DOHH2 (cell line): ENCODE measurements around the gene HIVEP1.

Source experiments
- EZH2phosphoT487 ChIP-seq: fragments of 200-600 bp; sonication (generic); IDR thresholded peaks from 2 replicates; pipeline ENCODE4 v1.6.1; 2017; ENCODE audit warnings: borderline replicate concordance, mild to moderate bottlenecking, antibody characterized with exemption, low read length, moderate library complexity, mixed read lengths
- TF ChIP-seq, protein P1 (sequence below): fragments of 200-600 bp; sonication (generic); IDR thresholded peaks from one replicate; pipeline ENCODE4 v1.5.1; 2014; ENCODE audit warnings: antibody characterized with exemption, mild to moderate bottlenecking, low read depth, low read length; ENCODE audit not compliant: poor library complexity, severe bottlenecking

DNA sequence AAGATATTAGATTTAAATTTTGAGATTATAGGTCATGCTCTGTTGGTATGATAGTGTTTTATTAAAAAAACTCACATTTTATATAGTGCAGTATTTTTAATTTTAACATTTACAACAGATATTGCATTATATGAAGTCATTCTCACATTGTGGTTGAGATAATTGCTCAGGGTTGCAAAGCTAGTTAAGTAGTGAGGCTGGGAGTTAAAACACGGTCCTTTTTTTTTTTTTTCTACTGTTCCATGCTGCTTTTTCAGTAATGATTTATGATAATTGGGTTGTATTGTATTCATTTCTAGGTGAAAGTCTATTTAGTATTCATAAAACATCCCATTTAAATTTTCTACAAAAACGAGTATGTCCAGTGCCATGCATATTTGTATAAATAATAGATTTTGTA is 160.5 kb downstream of the HIVEP1 start:
- TF ChIP-seq, protein P1, sequence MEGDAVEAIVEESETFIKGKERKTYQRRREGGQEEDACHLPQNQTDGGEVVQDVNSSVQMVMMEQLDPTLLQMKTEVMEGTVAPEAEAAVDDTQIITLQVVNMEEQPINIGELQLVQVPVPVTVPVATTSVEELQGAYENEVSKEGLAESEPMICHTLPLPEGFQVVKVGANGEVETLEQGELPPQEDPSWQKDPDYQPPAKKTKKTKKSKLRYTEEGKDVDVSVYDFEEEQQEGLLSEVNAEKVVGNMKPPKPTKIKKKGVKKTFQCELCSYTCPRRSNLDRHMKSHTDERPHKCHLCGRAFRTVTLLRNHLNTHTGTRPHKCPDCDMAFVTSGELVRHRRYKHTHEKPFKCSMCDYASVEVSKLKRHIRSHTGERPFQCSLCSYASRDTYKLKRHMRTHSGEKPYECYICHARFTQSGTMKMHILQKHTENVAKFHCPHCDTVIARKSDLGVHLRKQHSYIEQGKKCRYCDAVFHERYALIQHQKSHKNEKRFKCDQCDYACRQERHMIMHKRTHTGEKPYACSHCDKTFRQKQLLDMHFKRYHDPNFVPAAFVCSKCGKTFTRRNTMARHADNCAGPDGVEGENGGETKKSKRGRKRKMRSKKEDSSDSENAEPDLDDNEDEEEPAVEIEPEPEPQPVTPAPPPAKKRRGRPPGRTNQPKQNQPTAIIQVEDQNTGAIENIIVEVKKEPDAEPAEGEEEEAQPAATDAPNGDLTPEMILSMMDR: no peak
- TF ChIP-seq EZH2phosphoT487: no peak
